ENCODE measurements around the gene SCG5. TPM values are rescaled to one million over a fixed set of nuclear protein-coding genes. Genes with fewer than 3 reads are reported as not detected.

SCG5 gene
- total and polyA plus RNA-seq, 2 of the 13 experiments (the other 11 are each of a cell fraction or from before 2014, with no cell fraction given) = 2.3 to 3.5 TPM

DNA sequence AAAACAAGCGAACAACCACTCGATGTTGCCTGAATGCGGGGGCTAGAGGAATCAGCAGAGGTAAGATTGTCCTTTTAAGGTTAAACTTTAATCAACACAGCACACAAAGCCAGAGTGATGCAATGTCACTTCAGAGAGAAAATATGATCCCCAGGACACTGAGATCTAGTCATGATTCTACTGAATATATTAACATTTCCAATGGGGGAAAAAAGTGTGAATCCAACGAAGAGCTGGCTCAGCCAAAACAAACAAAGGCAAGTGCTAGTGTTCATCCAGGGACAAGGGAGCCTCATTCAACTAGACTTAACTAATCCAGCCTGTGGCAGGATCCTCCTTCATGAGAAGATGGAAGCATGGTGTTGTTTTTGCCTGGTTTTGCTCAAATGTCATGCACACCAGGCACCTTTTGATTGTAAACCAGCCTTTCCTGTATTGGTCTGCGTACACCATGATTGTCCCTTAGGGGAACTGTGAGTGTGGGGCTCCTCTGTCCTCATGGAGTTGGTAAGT is 35.8 kb downstream of the SCG5 start (continued):
- TF ChIP-seq RNF2 (conservative IDR thresholded peaks at IDR 0.05; ENCODE audit: low read depth) (no peak), ZNF101 (CRISPR knock-in tag; IDR thresholded peaks at IDR 0.05; ENCODE audit: borderline replicate concordance, low read depth) (no peak), PHF8 (CRISPR knock-in tag; IDR thresholded peaks at IDR 0.05) (no peak), SP1 (IDR thresholded peaks at IDR 0.05) (no peak), SP1 (CRISPR knock-in tag; IDR thresholded peaks at IDR 0.05) (no peak), ZNF18 (CRISPR knock-in tag; IDR thresholded peaks at IDR 0.05; ENCODE audit: insufficient replicate concordance) (peak; percentile 88), HOXA3 (CRISPR knock-in tag; IDR thresholded peaks at IDR 0.05) (peak; percentile 38; the same call in 1 of the 2 replicates)
- TF ChIP-seq, protein P1, sequence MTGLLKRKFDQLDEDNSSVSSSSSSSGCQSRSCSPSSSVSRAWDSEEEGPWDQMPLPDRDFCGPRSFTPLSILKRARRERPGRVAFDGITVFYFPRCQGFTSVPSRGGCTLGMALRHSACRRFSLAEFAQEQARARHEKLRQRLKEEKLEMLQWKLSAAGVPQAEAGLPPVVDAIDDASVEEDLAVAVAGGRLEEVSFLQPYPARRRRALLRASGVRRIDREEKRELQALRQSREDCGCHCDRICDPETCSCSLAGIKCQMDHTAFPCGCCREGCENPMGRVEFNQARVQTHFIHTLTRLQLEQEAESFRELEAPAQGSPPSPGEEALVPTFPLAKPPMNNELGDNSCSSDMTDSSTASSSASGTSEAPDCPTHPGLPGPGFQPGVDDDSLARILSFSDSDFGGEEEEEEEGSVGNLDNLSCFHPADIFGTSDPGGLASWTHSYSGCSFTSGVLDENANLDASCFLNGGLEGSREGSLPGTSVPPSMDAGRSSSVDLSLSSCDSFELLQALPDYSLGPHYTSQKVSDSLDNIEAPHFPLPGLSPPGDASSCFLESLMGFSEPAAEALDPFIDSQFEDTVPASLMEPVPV (CRISPR knock-in tag; IDR thresholded peaks at IDR 0.05) = no peak

- Histone ChIP-seq H3K27me3 (ENCODE audit: control insufficient read depth in 1 of 2, insufficient read depth in 2 of 2, low read length in 2 of 2) (no peaks in the 10 kb centered on the region), H3K4me1 (ENCODE audit: insufficient read depth, low read length) (peaks cover 45% of the 10 kb centered on the region), H3K36me3 (replicated peaks in 1 of 2; ENCODE audit: control insufficient read depth in 1 of 2, insufficient read depth in 2 of 2, low read length in 2 of 2) (no peaks in the 10 kb centered on the region), H4K20me1 (ENCODE audit: insufficient read depth, low read length) (no peaks in the 10 kb centered on the region), H3K27ac (ENCODE audit: extremely low read length, insufficient read depth, low read length) (no peak overlapping the region), H3K4me3 (replicated peaks in 1 of 3; ENCODE audit: insufficient read depth in 1 of 3, low read depth in 2 of 3, low read length in 3 of 3) (no peak overlapping the region), H2AFZ (ENCODE audit: low read length) (no peak overlapping the region), H3K9ac (ENCODE audit: insufficient read depth, low read depth, low read length) (no peak overlapping the region), H3K79me2 (ENCODE audit: insufficient read depth, low read length) (no peaks in the 10 kb centered on the region), H3K4me2 (ENCODE audit: low read depth, low read length) (no peak overlapping the region), H3K9me3 (ENCODE audit: low read length) (no peaks in the 10 kb centered on the region)
- intact Hi-C loops (cut with micrococcal nuclease; ENCODE audit: unreplicated experiment) = loop anchor here (5.0 kb wide), 1 partner anchor 38 kb away; the partner anchor contains the start of gene GREM1
- DNase-seq (ENCODE audit: low spot score) = no peak
- CTCF ChIA-PET (ENCODE audit: low intra/inter-chr PET ratio, low total read pairs) = no interaction called here
- in situ Hi-C loops (cut with HindIII; ENCODE audit: extremely low pct_ligation_motif_present, low pct_unique_long_range_greater_than_20kb) = no loop called here
- no TSS peak for BruUV-seq (replicated peaks)
- POLR2A ChIA-PET = interaction anchor here (0.8 kb wide), 1 partner anchor 10 kb away, joined by 5 read pairs; no protein-coding TSS in a partner anchor
- no peak for FAIRE-seq
- WGBS (ENCODE audit: low lambda C conversion rate) = 95% methylated on average over 4 of the region's 4 CpGs
- TF ChIP-seq ZBTB42 (CRISPR knock-in tag; IDR thresholded peaks at IDR 0.05) = no peak
- TF ChIP-seq NR2F6 (IDR thresholded peaks at IDR 0.05) = no peak
- no peak for TF ChIP-seq NR2F6 (CRISPR knock-in tag; IDR thresholded peaks at IDR 0.05)
- no peak for TF ChIP-seq SETDB1 (CRISPR knock-in tag; IDR thresholded peaks at IDR 0.05; ENCODE audit: borderline replicate concordance)
- TF ChIP-seq KLF9 (CRISPR knock-in tag; IDR thresholded peaks at IDR 0.05; ENCODE audit: low read depth) = no peak
- no peak for TF ChIP-seq ZNF709 (CRISPR knock-in tag; IDR thresholded peaks at IDR 0.05)
- TF ChIP-seq, protein P2, sequence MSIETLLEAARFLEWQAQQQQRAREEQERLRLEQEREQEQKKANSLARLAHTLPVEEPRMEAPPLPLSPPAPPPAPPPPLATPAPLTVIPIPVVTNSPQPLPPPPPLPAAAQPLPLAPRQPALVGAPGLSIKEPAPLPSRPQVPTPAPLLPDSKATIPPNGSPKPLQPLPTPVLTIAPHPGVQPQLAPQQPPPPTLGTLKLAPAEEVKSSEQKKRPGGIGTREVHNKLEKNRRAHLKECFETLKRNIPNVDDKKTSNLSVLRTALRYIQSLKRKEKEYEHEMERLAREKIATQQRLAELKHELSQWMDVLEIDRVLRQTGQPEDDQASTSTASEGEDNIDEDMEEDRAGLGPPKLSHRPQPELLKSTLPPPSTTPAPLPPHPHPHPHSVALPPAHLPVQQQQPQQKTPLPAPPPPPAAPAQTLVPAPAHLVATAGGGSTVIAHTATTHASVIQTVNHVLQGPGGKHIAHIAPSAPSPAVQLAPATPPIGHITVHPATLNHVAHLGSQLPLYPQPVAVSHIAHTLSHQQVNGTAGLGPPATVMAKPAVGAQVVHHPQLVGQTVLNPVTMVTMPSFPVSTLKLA (IDR thresholded peaks at IDR 0.05) = no peak
- TF ChIP-seq NR2F2 (IDR thresholded peaks at IDR 0.05; ENCODE audit: borderline replicate concordance, low read depth) = no peak
- ATAC-seq = no peak
Measured at GRCh38 chr15:32679298-32679690, 37.8 kb downstream of the SCG5 start.
